ENCODE measurements around the gene CAMK2B. TPM values are rescaled to one million over a fixed set of nuclear protein-coding genes. Genes with fewer than 3 reads are reported as not detected.

Gene CAMK2B
- total and polyA plus RNA-seq, 7 donors: 0.23 to 3.2 (median 1.5) TPM; not detected in 1

- Histone ChIP-seq H3K27ac (no peak overlapping the region), H3K4me3 (no peak overlapping the region), H3K4me1 (no peaks in the 10 kb centered on the region), H3K36me3 (no peaks in the 10 kb centered on the region), H3K27me3 (no peaks in the 10 kb centered on the region), H3K9me3 (no peaks in the 10 kb centered on the region)
- intact Hi-C loops (cut with DNase I): no loop called here
- WGBS, 2 donors: 22 to 57% methylated on average over 2 of the region's 2 CpGs
- DNase-seq: no peak
- TF ChIP-seq EP300 (IDR thresholded peaks at IDR 0.05): no peak
- no peak for TF ChIP-seq POLR2A (IDR thresholded peaks at IDR 0.05)
- no peak for TF ChIP-seq POLR2AphosphoS5 (IDR thresholded peaks at IDR 0.05)
- no peak for TF ChIP-seq CTCF (IDR thresholded peaks at IDR 0.05)
These were observed 142.0 kb downstream of the CAMK2B start for GRCh38 chr7:44183386-44183785.

- WGBS, 2 donors: 74 to 79% methylated on average over 5 of the region's 5 CpGs
- TF ChIP-seq POLR2AphosphoS5 (IDR thresholded peaks at IDR 0.05) (no peak), EP300 (IDR thresholded peaks at IDR 0.05) (no peak), POLR2A (IDR thresholded peaks at IDR 0.05) (no peak), CTCF (IDR thresholded peaks at IDR 0.05) (no peak)
- no peak for DNase-seq
- Histone ChIP-seq H3K9me3 (no peaks in the 10 kb centered on the region), H3K27me3 (no peaks in the 10 kb centered on the region), H3K4me1 (no peaks in the 10 kb centered on the region), H3K27ac (no peak overlapping the region), H3K4me3 (no peak overlapping the region), H3K36me3 (no peaks in the 10 kb centered on the region)
- intact Hi-C loops (cut with DNase I): no loop called here
These were observed 142.6 kb downstream of the CAMK2B start for GRCh38 chr7:44182827-44183226.

GRCh38 chr7:44180631-44181030 is 144.8 kb downstream of the CAMK2B start:
- Histone ChIP-seq H3K27me3 (no peaks in the 10 kb centered on the region), H3K9me3 (no peaks in the 10 kb centered on the region), H3K36me3 (no peaks in the 10 kb centered on the region), H3K4me1 (no peaks in the 10 kb centered on the region), H3K4me3 (no peak overlapping the region), H3K27ac (no peak overlapping the region)
- intact Hi-C loops (cut with DNase I): no loop called here
- WGBS, 2 donors: 51 to 72% methylated on average over 3 of the region's 3 CpGs
- no peak for TF ChIP-seq EP300 (IDR thresholded peaks at IDR 0.05)
- TF ChIP-seq POLR2A (IDR thresholded peaks at IDR 0.05): no peak
- no peak for TF ChIP-seq CTCF (IDR thresholded peaks at IDR 0.05)
- TF ChIP-seq POLR2AphosphoS5 (IDR thresholded peaks at IDR 0.05): no peak
- DNase-seq: no peak

- Histone ChIP-seq H3K36me3 (no peaks in the 10 kb centered on the region), H3K27ac (no peak overlapping the region)
- WGBS, 2 donors: 73 to 82% methylated on average over 4 of the region's 4 CpGs
These were observed 147.7 kb downstream of the CAMK2B start for GRCh38 chr7:44177570-44178131.

More at GRCh38 chr7:44177570-44178131, 147.7 kb downstream of the CAMK2B start:
- DNase-seq: no peak
- intact Hi-C loops (cut with DNase I): no loop called here
- TF ChIP-seq CTCF (IDR thresholded peaks at IDR 0.05) (no peak), POLR2A (IDR thresholded peaks at IDR 0.05) (no peak), POLR2AphosphoS5 (IDR thresholded peaks at IDR 0.05) (no peak), EP300 (IDR thresholded peaks at IDR 0.05) (no peak)
- no peaks in the 10 kb centered on the region for H3K9me3 ChIP-seq
- H3K4me1 ChIP-seq: no peaks in the 10 kb centered on the region
- no peak overlapping the region for H3K4me3 ChIP-seq
- H3K27me3 ChIP-seq: no peaks in the 10 kb centered on the region

Data from sigmoid colon (tissue), 7 donors.